HG03064 (cell line): ENCODE results near the gene IER5L.
"Not testable (repeated sequence)": the region's sequence is repeated elsewhere in the genome, so short reads cannot be mapped to it uniquely, and the experiment has no call there.

ENCODE experiments used
- ATAC-seq: cut with Tn5 transposase; IDR thresholded peaks from one replicate; pipeline ENCODE4 v1.9.1; 2021; ENCODE audit warnings: low read depth; ENCODE audit not compliant: unreplicated experiment

IER5L gene

DNA sequence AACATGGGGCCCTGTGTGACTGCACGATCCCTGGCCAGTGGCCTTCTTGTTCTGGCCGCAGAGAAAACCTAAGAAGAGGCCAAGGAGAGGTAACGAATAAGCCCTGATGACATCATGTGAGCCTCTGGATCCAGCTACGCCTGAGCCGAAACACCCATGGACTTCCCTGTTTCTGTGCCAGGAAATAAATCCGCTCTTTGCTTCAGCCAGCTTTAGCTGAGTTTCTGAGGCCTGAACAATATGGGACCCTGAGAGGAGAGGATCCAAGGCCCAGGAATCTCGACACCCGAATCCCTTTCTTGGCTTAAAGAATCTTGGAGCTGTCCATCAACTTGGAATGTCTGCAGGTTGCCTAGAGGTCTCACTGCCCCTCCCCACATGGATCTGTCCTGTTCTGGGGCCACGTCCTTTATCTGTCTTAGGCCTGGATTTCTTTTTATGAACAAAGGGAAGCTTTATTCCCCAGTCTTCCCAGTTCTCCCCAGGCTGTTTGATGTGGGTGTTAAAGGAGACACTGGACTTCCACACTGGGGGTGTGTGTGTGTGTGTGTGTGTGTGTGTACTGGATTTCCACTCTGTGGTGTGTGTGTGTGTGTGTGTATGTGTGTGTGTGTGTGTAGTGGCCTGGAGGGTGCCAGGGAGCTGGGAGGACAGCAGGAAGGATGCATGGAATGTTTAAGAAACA is 13.7 kb downstream of the IER5L start:
- no peak for ATAC-seq

DNA sequence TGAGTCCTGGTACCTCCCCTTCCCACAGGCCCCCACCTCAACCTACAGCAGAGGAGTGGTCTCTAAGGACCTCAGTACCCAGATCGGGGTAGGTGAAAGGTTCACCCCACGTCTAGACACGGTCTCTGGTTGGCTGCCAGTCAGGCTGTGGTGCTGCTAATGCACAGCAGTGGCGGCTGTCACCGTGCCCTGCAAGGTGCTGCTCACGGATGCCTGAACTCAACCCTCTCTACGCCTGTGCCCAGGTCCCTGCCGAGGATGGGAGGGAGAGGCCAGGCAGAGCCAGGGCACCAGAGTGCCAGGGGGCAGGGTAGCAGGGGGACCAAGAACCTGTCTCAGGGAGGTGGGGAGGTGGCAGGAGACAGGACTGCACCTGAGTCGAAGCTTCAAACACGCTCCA is 14.3 kb downstream of the IER5L start:
- no peak for ATAC-seq

DNA sequence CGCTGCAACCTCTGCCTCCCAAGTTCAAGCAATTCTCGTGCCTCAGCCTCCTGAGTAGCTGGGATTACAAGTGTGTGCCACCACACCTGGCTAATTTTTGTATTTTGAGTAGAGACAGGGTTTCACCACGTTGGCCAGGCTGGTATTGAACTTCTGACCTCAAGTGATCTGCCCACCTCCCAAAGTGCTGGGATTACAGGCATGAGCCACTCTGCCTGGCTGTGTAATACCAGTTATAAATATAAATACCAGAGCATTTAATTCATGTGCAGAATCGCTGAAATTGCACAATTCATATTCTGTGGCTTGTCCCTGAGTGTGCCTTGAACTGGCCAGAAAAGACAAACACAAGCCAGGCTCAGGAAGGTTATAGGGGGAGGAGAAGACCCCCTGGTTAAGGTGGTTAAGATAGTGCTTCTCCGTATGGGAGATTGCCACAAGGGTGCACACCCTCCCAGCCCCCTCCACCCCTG is 14.8 kb downstream of the IER5L start:
- not testable (repeated sequence) for ATAC-seq

DNA sequence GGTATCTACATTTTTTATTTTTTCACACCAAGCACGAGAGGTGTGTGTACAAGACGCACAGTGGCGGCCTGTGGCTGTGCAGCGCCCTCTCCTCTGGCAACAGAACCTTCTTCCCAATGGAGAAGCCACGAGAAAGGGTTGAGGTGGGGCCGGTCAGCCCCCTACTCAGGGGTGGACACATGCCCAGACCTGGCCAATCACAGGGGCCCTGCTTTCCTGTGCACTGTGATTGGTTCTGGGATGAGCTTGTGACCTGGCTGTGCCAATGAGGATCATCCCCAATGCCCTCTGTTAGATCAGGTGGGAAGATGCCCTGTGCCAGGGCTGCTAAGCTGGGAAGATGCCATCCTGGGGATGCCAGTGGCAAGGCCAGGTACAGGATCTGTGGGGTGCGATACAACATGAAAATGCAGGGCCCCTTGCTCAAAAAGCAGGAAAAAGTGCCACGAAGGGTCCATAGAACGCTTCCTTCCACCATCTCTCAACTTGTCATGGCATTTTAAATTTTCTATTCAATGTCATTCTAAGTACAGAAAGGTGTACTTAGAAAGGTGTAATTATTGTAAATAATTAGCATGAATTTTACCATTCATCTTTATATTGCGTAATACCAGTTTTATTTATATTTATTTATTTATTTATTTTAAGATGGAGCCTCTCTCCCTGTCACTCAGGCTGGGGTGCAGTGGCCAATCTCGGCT is 15.4 kb downstream of the IER5L start:
- ATAC-seq = no peak

DNA sequence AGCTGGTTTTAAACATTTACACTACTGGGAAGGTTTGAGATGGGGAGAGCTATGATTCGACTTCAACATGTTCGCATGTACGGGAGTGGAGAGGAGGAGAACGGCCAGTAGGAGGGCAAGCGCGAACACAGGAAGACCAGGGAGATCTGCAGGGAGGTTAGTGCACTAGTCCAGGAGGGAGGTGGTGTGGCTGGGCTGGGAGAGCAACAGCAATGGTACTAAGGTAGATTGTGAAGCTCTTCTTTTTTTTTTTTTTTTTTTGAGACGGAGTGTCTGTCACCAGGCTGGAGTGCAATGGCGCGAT is 16.6 kb downstream of the IER5L start:
- no peak for ATAC-seq

DNA sequence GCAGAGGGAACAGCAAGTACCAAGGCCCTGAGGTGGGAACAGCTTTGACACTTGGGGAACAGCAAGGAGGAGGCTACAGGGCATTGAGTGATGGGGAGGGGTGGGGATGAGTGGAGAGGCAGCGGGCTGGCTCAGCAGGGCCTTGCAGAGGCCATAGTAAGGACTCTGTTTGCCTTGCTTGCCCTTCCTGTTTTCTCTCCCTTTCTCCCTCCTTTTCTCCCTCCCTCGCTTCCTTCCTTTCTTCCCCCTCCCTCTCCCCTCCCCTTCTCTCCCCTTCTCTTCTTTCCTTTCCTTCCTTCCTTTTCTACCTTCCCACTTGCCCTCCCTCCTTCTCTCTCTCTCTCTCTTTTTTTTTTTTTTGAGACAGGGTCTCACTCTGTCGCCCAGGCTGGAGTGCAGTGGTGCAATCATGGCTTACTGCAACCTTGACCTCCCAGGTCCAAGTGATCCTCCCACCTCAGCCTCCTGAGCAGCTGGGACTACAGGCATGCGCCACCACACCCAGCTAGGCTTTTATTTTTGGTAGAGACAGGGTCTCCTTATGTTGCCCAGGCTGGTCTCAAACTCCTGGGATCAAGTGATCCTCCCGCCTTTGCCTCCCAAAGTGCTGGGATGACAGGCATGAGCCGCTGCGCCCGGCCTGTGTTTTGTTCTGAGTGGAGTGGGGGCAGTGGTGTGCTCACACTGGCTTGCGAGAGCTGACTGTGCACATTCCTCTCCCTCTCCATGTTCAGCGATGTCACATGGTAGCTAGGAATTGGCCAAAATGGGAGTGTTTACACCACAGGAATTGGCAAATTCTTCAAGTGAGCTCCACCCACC is 17.1 kb downstream of the IER5L start:
- ATAC-seq = no peak

DNA sequence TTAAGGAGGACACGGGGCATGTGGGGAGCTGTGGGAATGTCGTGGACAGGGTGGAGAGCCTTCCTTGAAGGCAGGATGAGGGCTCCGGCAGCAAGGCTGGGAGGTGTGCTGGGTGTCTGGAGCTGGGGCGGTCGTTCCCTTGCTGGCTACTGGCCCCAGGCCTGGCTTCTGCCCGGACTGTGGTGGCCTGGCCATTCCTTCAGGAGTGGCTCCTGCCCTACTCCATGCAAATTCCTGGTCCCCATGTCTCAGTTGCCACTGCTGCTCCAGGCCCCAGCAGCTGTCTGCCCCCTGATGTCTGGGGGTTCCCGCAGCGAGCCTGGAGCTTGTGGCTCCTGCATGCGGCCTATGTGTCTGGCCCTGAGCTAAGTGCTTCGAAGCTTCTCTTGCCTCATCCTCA is 21.9 kb downstream of the IER5L start:
- no peak for ATAC-seq

DNA sequence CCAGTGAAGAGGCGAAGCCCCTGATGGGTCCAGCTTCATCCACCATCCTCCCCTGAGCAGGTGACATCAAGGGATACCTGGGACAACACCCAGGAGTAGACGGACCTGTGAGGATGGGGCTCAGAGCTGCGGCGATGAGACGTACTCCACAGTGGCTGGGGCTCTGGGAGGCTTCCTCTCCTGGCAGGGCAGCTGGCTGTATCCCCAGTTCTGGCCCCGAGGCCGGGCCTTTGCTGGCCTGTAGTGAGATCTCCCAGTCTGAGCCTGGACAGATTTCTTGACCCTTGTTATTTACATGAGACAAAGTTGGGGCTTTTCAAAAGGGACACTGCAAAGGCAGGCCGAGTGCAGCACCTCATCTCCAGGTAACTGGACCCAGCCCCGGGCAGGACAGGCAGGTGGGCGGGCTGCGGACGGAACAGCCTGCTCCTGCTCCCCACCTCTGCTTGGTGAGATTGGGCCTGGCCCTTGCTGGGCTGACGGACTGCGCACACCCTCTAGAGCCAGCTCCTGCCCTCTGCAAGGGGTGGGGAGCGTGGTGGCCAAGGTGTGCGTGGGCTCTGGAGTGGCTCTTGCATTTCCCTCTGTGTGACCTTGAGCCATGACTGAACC is 23.1 kb downstream of the IER5L start:
- ATAC-seq = no peak

DNA sequence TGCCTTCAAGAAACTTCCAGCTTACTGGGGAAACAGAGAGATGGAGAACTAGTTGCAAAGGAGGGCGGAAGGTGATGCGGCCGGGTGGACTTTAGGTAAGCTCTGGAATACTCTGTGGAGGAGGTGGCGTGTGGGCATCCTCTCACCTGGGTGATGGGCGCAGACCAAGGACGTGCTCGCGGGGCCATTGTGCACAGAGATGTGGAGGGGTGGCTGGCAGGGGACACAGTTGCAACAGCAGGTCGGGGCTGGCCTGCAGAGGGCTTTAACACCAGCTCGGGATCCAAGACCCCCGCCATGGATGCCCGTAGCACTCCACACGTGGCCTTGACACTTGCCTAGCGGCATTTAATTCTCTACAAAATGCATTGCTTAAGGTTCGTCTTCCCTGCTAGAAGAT is 26.6 kb downstream of the IER5L start:
- ATAC-seq = no peak

DNA sequence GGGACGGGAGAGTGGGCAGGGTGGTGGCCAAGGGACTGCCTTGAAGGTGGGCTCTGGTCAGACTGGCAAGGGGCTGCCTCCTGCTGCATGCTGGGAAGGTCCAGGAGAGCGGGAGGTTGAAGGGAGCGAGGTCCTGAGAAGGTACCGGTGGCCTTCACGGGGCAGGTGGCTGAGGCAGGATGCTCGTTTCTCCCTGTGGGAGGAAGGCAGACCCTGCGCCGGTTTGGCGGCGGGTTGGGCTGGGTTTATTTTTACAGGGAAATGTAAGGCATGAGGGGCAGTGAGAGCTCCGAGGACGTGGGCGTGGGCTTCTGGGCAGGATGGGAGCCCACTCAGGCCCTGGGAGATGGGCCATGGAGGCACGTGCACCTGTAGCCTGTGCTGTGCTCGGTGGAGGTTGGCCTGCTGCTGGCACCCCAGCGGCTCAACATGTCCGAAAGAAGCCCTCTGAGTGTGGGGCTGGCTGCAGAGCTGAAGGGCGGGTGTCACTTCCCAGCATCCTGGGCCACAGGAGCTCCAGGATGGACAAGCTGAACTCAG is 27.3 kb downstream of the IER5L start:
- ATAC-seq = no peak

DNA sequence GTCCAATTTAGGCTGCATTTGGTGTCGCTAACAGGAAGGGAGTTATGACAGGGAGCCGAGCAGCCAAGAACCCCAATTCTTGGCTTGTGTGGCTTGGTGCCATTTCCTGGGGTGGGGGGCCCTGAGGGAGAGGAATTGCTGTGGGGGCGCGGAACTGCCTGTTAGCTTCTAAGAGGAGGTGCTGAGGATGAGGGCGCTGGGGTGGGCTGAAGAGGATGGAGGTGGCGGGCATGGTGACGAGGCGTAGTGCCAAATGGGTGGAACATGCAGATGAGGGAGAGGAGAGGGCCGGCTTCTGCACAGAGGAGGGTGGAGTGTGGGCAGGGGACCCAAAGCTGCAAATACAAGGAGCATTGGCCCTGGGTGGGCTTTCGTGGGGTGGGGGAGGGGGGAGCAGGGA is 27.9 kb downstream of the IER5L start:
- ATAC-seq = no peak

DNA sequence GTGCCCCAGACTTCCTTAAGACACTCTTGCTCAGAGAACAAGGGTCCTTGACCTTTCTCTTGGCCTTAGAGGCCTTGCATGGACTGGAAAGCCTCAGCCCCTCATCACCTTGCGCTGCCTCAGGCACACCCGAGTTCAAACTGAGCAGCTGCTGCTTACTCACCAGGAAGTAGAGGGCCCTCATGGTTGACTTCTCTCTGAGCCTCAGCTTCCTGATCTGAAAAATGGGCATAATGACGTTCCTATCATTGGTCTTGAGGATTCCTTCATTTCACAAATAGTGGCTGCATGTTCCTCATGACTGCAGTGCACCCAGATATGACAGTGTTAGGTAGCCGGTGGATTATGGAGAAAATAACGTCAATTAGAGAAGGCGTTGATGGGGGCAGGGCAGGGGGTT is 28.6 kb downstream of the IER5L start:
- ATAC-seq = no peak

DNA sequence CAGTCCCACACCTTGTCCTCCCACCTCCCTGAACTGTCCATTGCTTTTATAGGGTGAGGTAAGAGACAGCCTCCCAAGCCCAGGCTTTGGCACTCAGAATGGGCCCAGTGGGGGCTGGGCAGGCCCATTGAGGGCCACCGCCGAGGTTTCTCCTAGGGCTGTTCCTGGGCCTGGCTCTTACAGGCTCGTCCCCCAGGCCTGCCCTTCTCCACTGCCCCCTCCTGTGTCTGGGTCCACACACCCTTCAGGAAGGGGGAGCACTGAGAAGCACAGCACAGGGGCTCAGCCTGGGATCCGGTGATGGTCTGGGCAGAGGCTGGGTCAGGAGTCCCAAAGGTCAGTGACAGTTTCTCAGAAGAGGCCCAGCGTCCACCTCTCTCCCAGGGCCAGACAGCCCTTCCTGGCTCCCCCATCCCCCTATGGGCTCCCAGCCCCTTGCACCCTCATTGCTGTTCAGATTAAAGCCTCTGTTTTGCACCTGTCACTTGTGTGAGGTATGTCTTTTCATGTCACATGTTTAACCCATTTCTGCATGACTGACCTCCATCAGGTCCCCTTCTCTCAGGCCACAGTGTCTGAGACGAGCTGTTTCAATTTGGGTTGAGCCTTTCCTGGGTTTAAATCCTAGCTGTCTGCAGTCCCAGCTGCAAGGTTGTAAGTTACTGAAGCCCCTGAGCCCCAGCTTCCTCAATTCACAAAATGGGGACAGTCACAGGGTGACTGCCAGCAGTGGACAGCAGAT is 29.4 kb downstream of the IER5L start:
- no peak for ATAC-seq

DNA sequence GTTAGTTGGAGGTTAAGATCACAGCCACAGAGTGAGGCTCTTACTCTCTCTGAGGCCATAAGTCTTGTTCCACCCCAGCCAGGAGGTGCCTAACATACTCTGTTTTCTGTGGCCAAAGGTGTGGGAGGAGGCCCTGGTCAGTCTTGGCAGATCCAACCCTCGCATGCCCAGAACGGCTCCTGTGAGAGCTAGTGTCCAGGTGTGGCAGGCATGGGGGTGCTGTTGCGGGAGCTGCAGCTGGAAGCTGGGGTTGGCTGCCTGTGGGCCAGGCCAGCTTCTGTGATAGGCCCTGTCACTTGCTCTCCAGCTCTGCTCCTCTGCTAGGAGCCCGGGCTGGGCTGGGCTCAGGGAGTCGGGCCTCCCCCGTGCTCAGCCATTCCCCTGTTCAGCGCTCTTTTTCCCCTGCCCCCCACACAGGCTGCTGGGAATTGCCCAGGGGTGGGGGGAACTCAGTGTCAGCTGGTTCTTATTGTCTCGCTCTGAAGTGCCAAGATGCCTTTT is 31.6 kb downstream of the IER5L start:
- ATAC-seq = no peak

DNA sequence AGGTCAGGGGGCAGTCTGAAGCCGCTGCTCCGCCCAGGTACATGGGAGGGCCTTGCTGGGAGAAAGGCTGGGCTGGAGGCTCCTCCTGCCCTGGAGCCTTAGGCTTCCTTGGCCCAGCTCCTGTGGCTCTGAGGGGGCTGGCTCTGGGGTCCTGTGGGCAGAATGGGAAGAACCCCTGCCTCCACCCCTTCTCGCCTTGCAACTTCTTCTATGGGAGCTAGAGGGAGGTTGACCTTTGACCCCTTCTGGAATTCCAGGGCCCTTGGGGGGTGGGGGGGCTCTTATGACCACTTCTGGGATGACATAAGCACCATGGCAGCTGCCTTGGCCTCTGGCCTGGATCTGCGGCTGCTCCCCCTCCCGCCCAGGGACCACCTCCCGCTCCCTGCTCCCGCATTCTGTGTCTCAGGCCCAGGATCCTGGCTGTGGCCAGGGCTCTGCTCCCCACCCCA is 32.2 kb downstream of the IER5L start:
- ATAC-seq = no peak

DNA sequence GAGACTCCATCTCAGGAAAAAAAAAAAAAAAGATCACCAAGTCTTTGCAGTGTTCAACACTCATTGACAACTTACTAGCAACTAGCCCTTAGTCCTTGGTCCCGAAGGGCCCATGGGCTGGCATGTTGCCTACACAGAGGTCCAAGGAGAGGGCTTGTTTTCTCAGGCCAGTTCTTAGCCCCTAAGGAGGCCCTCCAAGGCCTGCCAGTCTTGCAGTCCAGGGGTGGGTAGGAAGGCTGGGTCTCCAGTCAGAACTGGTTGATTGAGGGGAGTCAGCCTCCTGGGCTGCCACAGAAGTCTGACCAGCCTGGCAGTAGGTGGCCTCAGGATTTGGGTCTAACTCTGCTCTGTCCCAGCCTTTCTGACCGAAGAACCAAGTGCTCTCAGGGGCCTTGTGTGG is 32.7 kb downstream of the IER5L start:
- no peak for ATAC-seq

DNA sequence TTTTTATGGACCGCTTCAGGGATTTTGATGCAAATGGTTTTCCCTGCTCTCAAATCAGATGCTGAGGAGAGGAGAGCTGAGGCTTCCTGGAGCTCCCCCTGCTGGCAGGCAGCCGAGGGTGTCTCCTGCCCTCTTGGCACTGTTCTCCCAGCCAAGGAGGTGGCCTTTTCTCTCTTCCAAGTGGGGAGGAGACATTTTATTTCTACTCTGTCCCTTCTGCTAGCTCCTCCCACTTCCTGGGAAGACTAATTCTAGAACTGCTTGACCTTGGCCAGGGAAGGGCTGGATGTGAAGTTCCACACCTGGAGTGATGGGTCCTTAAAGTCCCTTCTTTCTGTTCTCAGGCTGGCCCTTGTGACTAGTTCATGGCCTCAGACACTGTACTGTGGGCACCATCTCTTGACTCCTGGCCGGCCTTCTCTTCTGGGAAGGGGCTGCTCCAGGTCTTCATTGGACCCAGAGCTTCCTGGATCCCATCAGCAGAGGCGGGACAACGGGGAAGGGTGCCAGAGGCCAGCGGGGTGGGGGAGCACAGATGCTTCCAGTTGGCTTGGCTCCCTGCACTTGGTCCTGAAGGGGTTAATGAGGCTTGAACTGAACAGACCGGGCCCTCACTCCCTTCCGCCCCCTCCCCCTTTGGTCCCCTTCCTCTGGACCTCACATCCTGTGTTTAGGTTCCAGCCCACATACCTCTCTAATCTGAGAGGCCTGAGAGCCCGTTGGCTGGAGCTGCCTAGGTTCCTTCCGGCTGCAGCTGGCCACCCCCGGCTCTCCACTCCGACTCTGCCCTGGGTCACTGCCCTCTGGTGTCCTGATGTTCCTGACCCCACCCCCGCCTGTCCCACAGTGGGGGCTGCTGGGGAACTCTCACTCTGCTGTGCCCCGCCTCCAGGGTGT is 34.8 kb downstream of the IER5L start:
- ATAC-seq = no peak

DNA sequence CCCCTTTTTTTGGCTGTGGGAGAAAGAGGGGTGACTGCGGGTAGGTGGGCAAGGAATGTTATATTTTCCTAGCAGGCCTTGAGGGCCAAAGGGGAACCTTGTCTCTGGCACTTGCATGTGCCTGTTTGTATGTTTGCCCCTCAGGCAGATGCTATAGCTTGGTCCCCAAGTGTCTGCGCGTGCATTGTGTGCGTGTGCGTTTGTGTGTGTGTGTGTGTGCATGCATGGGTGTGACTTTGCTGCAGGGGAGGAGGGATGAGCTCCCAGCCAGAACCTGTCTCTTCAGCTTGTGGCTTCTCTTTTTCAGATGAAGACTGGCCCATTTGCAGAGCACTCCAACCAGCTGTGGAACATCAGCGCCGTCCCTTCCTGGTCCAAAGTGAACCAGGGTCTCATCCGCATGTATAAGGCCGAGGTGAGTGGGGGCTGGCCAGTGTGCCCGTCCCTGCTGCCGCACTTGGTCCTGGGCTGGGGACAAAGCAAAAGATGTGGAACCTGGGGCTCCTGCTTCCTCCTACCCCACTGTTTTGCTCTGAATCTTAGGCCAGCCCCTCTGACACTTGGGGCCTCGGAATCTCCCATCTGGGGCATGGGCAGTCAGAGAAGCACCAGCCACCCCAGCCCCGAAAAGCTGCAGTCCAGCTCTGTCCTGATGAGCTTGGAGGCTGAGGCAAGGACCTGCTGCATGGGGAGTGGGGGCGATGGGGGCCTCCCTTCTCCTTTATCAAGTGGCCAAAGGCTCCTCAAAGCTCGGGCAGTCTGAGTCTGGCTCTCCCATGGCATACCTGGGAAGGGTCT is 35.7 kb downstream of the IER5L start:
- no peak for ATAC-seq
